Measurements from ENCODE around the gene NUDCD2.
A peak's percentile ranks its signal among the peaks of the same experiment; 100 is the strongest.

The NUDCD2 gene

DNA sequence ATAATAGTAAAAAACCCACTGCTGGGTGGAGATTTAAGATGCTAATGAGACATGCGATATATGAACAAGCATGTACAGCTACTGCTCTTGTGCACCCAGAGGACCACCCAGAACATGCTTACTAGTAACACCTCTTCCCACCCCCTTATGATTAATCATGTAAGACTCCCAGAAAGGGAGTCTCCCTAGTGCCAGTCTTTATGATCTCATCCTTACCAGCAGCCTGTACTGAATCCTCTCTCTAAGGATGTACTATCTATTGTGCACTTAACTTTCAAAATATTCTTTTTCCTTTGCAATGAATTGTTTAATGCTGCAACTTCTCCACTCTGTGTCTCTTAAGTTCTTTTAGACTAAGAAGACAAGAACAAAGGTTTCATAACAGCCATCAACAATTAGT lies 36.4 kb upstream of the NUDCD2 start:
- H3K4me3 ChIP-seq (ENCODE audit: low read depth, low read length), result no peak overlapping the region
- TF ChIP-seq CTCF (IDR thresholded peaks at IDR 0.05; ENCODE audit: control insufficient read depth, extremely low read depth, insufficient read depth), result no peak
- no peak for DNase-seq (ENCODE audit: low read depth)

- TF ChIP-seq CTCF (IDR thresholded peaks at IDR 0.05; ENCODE audit: control insufficient read depth, extremely low read depth, insufficient read depth), result no peak
- no peak for DNase-seq (ENCODE audit: low read depth)
- no peak overlapping the region for H3K4me3 ChIP-seq (ENCODE audit: low read depth, low read length)
Observed at GRCh38 chr5:163489745-163490075, 29.8 kb upstream of the NUDCD2 start.

DNA sequence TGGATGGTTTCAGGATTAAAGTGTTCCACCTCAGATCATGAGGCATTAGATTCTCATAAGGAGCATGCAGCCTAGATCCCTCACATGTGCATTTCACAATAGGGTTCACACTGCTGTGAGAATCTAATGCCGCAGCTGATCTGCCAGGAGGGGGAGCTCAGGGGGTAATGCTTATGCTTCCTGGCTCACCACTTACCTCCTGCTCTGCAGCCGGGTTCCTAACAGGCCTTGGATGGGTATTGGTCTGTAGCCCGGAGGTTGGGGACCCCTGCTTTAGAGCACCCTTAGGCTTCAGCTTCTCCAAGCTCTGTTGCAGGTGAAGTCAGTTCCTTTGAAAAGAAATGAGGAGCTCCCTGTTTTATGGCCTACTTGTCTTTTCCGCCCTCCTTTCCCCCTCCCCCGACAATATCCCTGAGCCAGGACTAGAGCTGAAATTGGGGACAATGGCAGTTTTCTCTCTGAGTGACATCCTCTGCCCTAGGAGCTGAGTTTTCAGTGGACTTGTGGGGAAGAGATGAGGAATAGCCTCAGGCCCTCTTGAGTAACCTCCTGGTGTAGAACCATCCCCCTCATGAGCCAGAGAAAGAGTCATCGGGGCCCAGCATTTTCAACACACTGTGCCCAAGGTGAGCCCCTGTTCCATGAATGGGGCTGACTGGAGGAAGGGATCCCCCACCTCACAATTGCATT lies 29.3 kb upstream of the NUDCD2 start:
- DNase-seq (ENCODE audit: low read depth), result no peak
- TF ChIP-seq CTCF (IDR thresholded peaks at IDR 0.05; ENCODE audit: control insufficient read depth, extremely low read depth, insufficient read depth), result 0 out of 2 replicates have a peak, but pooled peaks have one; percentile 10
- H3K4me3 ChIP-seq (ENCODE audit: low read depth, low read length), result no peak overlapping the region

- TF ChIP-seq CTCF (IDR thresholded peaks at IDR 0.05; ENCODE audit: control insufficient read depth, extremely low read depth, insufficient read depth), result no peak
- no peak overlapping the region for H3K4me3 ChIP-seq (ENCODE audit: low read depth, low read length)
- DNase-seq (ENCODE audit: low read depth), result no peak
Observed at GRCh38 chr5:163478982-163479271, 19.0 kb upstream of the NUDCD2 start.

DNA sequence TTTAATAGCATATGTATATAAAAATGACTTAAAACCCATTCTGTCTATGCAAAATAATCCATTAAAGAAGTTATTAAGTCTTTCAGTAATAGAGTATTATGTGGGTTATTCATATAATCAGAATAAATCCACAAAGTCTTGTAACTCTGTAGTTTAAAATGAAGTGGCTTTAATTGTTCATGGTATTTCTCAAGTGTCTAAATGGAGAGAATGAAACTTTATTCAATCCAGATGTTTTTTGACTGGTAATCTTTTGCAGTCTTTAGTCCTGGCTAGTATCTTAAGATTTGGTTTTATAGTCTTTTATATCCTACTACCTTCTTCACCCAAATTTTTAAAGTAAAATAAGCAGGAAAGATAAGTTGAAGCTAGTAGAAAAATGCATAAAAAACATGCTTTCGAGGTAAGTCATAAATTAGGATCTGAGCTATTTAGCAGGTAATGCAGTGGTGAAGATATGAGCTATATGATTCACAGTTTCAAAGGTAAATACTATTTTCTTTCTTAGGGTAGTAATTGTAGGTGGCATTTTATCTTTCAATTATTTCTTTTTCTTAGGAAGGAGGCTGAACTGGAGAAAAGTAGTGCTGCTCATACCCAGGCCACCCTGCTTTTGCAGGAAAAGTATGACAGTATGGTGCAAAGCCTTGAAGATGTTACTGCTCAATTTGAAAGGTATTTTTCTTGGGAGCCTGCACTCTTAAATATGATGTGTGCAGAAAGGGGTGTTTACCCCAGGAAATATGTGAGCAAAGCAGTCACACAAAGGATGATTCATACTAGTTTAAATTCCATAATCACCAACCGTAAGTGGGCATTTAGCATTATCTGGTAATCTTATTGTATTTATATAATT lies 18.5 kb upstream of the NUDCD2 start:
- no peak overlapping the region for H3K4me3 ChIP-seq (ENCODE audit: low read depth, low read length)
- no peak for TF ChIP-seq CTCF (IDR thresholded peaks at IDR 0.05; ENCODE audit: control insufficient read depth, extremely low read depth, insufficient read depth)
- no peak for DNase-seq (ENCODE audit: low read depth)

GRCh38 chr5:163475411-163475810 lies 15.5 kb upstream of the NUDCD2 start:
- H3K4me3 ChIP-seq (ENCODE audit: low read depth, low read length), result no peak overlapping the region
- no peak for DNase-seq (ENCODE audit: low read depth)
- no peak for TF ChIP-seq CTCF (IDR thresholded peaks at IDR 0.05; ENCODE audit: control insufficient read depth, extremely low read depth, insufficient read depth)

Data from LNCaP clone FGC (cell line).